Stimulated activated CD8-positive, alpha-beta memory T cell treated with anti-CD3 and anti-CD28 coated beads, Interleukin-15, amount 100 ng/mL, for 24 hours (primary cell): ENCODE data around the gene ERBB4.

Source experiments
- DNase-seq: peaks from one replicate; pipeline ENCODE4 v3.0.0-alpha.2; 2020; ENCODE audit warnings: low read depth

Gene ERBB4

DNA sequence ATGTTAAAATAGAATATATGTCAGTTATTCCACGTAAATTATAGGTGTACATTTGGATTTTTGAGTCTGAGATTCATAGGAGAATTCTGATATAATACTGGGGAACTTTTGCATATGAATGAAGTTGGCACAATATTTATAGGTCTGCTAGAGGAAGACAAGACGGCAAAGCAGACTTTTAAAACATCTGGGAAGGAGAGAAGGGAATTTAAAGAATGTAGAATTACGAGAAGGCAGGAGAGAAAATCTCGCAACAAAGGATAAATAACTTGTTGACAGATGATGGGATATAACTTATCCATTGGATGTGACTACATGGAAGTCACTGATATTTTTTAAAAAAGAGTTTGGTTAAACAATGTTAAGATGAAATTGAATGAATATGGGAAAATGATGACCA lies 615.6 kb downstream of the ERBB4 start:
- DNase-seq, result no peak

GRCh38 chr2:211903961-211904360 lies 634.6 kb downstream of the ERBB4 start:
- no peak for DNase-seq

- no peak for DNase-seq
Observed at GRCh38 chr2:211901226-211901846, 637.3 kb downstream of the ERBB4 start.

DNA sequence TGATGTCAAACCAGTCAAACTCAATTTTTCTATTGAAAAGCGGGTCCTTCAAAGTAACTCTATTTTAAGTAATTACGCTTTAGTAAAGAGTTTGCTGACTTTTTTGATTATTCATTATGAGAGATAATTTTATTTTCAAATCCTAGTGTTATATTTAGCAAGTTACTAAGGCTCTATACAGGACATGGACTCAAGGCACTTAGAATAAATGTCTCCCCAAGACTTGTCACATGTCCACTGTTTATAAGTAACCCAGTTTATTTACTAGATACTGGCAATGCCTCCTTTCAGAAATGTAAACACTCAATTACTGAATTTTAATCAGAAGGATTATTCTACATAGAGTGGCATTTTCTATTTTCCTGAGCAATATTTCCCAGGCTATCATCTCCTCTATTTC lies 638.1 kb downstream of the ERBB4 start:
- no peak for DNase-seq

GRCh38 chr2:211900000-211900399 lies 638.6 kb downstream of the ERBB4 start:
- no peak for DNase-seq

GRCh38 chr2:211898702-211899101 lies 639.9 kb downstream of the ERBB4 start:
- no peak for DNase-seq

DNA sequence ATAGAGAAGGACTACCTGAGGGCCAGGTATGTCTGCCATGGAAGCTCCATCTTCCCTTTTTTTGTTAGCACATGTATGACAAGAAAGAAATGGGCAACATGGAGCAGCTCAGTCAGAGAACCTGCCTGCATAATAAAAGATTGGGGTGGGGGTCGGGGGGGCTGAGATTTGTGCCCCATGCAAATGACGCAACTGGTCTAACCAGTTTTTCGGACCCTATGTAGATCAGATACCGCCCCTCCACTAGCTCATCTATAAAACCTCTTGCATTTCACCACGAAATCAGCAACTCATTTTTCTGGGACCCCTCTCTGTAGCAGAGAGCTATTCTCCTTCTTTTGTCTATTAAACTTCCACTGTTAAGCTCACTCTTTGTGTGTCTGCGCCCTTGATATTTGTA lies 657.2 kb downstream of the ERBB4 start:
- DNase-seq, result no peak

DNA sequence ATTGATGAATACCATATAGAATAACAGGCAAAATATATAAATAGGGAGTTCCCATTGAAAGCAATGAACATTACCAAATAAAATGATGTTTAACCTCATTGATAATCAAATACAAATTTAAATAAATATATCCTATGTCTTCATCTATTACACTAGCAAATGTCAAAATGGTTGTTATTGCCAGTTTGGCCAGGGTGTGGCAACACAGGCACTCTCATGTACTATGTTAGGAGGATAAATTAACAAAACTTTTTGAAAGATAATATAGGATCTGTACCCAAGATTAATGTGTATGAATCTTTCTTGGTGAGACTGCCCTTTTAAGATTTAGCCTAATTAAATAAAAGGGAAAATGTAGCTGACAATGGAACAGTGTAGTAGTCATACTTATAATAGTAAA lies 659.3 kb downstream of the ERBB4 start:
- no peak for DNase-seq

GRCh38 chr2:211877061-211877460 lies 661.5 kb downstream of the ERBB4 start:
- DNase-seq, result no peak

- DNase-seq, result no peak
Observed at GRCh38 chr2:211875488-211875887, 663.1 kb downstream of the ERBB4 start.

- DNase-seq, result no peak
Observed at GRCh38 chr2:211868996-211869533, 669.5 kb downstream of the ERBB4 start.

DNA sequence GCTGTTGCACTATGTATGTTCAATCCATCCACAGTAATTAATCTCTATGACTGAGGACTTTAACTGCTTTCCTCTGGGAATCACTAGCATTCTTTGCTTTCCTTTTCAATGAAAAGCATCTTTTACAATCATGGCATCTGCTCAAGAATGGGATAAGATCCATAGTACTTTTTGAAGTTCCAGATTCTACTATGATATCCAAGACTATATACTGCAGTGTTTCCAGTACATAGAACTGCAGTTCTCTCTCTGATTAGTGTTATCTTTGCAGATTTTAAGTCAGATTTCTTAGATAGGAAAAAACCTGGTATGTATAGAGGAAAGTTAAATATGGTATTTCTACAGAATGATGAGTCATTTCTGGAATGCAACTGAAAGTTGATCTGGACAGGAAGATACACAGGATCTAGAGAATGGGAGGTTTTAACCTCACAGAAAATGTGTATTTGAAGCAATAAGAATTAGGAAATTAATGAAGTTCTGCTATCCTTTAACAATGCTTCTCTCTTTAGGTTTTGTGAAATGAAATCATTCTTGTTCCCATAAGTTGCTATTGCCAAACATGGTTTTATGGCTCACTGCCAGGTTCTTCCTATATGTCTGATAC lies 670.7 kb downstream of the ERBB4 start:
- no peak for DNase-seq

- no peak for DNase-seq
Observed at GRCh38 chr2:211864328-211864727, 674.3 kb downstream of the ERBB4 start.

GRCh38 chr2:211860224-211860623 lies 678.4 kb downstream of the ERBB4 start:
- DNase-seq, result no peak

DNA sequence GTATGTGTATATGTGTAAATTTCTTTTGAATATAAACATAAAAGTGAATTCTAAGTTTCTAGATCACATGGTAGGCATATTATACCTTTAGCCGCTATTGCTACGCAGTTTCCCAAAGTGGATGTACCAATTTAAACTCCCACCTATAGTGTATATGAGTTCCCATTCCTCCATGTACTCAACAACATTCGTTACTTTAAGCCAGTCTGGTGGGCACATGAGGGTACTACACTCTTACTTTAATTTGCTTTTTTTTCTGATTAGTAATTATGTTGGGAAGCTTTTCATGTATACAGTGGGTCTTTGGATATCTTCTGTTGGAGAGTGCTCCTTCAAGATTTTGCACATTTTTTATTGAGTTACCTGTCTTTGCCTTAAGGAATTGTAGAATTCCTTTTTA lies 683.8 kb downstream of the ERBB4 start:
- no peak for DNase-seq

- DNase-seq, result no peak
Observed at GRCh38 chr2:211846714-211847113, 691.9 kb downstream of the ERBB4 start.

GRCh38 chr2:211846036-211846400 lies 692.6 kb downstream of the ERBB4 start:
- DNase-seq, result no peak

GRCh38 chr2:211845338-211846035 lies 693.1 kb downstream of the ERBB4 start:
- no peak for DNase-seq

- DNase-seq, result no peak
Observed at GRCh38 chr2:211837706-211838105, 700.9 kb downstream of the ERBB4 start.

GRCh38 chr2:211837206-211837605 lies 701.4 kb downstream of the ERBB4 start:
- DNase-seq, result no peak

DNA sequence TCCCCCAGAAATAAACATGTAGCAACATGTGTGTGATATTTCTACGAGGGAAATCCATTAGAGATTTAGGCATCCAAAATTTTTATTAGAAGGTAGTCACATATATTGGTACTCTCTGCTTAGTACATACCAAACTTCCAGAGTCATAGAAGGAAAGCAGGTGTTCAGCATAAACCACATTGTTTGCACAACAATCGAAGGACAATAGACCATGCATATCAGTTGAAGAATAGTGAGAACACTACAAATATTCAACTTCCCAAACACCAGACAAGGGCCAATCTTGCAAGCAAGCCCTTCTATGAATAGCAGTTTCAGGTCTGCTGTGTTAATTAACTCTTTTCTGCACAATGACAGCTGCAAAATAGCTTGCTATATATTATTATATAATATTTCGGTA lies 702.2 kb downstream of the ERBB4 start:
- no peak for DNase-seq

GRCh38 chr2:211835695-211836094 lies 702.9 kb downstream of the ERBB4 start:
- no peak for DNase-seq

- DNase-seq, result no peak
Observed at GRCh38 chr2:211833582-211834279, 704.9 kb downstream of the ERBB4 start.
